ENCODE data around the gene LIFR. TPM values are rescaled to one million over a fixed set of nuclear protein-coding genes. Genes with fewer than 3 reads are reported as not detected.
A peak's percentile ranks its signal among the peaks of the same experiment; 100 is the strongest.

LIFR gene
- polyA plus RNA-seq, 1 donor (not counting 4 experiments of a cell fraction or from before 2014, with no cell fraction given), result 1.1 TPM

DNA sequence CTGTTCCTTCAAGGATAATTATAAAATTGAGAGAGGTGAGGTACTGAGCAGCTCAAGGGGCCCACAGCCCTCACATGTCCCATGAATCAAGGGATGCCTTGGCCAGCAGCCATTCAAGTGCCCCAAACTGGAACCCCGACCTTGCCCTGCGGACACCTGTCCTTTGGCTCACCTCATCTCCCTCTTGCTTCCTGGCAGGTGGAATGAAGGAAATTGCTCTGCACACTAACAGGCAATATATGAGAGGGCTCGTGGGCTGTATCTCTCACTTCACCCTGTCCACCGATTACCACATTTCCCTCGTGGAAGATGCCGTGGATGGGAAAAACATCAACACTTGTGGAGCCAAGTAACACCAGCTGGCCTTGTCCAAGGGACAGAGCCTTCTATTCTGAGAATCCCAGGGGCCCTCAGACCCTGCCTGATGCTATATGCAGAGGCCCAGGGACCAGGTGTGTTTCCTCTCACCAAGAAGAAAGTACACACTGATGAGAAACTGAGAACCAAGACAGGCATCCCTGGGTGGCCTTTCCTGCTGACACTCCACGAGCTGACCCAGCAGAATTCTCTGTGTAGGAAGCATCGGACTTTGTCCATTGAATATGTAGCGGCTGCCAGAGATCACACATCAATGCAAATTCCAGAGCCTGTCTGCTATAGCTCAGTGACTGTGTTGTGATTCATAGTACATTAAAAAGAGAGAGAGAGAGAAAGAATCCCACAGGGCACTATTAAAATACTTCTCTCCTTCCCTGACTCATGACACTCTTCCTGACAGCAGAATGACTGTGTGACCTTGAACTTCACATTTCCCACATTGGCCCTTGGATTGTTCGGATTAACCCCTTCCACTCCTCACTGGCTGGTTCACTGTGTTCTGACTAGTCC is 92.6 kb downstream of the LIFR start:
- Histone ChIP-seq H3K4me1 (ENCODE audit: control insufficient read depth, extremely low read depth, insufficient read depth, low read length) (peaks cover 30% of the 10 kb centered on the region), H3K27me3 (ENCODE audit: control insufficient read depth, extremely low read depth, insufficient read depth, low read length) (no peaks in the 10 kb centered on the region), H3K9me3 (ENCODE audit: control insufficient read depth, low read depth, low read length) (no peaks in the 10 kb centered on the region), H4K20me1 (ENCODE audit: control insufficient read depth, extremely low read depth, insufficient read depth, low read length) (no peaks in the 10 kb centered on the region), H2AFZ (ENCODE audit: control insufficient read depth, low read length) (no peak overlapping the region), H3K36me3 (ENCODE audit: control insufficient read depth in 2 of 2, extremely low read depth in 1 of 2, insufficient read depth in 2 of 2, low read length in 2 of 2) (no peaks in the 10 kb centered on the region), H3K9me1 (ENCODE audit: control insufficient read depth, extremely low read depth, insufficient read depth, low read length) (no peaks in the 10 kb centered on the region), H3K79me2 (ENCODE audit: control insufficient read depth, insufficient read depth, low read length) (no peaks in the 10 kb centered on the region), H3K9ac (ENCODE audit: control insufficient read depth, extremely low read depth, insufficient read depth, low read length) (peak overlapping the region; percentile 10), H3K4me2 (ENCODE audit: control insufficient read depth, extremely low read depth, insufficient read depth, low read depth, low read length) (peak overlapping the region; percentile 51), H3K27ac (ENCODE audit: control insufficient read depth, insufficient read depth, low read length) (no peak overlapping the region), H3K4me3 (ENCODE audit: control insufficient read depth in 2 of 3, extremely low read depth in 1 of 3, insufficient read depth in 2 of 3, low read depth in 1 of 3, low read length in 3 of 3) (peak overlapping the region in 1 of 3 experiments; percentile 9)
- no peak for TF ChIP-seq EZH2 (IDR thresholded peaks at IDR 0.05; ENCODE audit: low read length)
- TF ChIP-seq, protein P1, sequence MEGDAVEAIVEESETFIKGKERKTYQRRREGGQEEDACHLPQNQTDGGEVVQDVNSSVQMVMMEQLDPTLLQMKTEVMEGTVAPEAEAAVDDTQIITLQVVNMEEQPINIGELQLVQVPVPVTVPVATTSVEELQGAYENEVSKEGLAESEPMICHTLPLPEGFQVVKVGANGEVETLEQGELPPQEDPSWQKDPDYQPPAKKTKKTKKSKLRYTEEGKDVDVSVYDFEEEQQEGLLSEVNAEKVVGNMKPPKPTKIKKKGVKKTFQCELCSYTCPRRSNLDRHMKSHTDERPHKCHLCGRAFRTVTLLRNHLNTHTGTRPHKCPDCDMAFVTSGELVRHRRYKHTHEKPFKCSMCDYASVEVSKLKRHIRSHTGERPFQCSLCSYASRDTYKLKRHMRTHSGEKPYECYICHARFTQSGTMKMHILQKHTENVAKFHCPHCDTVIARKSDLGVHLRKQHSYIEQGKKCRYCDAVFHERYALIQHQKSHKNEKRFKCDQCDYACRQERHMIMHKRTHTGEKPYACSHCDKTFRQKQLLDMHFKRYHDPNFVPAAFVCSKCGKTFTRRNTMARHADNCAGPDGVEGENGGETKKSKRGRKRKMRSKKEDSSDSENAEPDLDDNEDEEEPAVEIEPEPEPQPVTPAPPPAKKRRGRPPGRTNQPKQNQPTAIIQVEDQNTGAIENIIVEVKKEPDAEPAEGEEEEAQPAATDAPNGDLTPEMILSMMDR (optimal IDR thresholded peaks at IDR 0.05 in 1 of 3, IDR thresholded peaks at IDR 0.05 in 1 of 3, conservative IDR thresholded peaks at IDR 0.05 in 1 of 3; ENCODE audit: extremely low read depth in 1 of 3, insufficient read depth in 2 of 3, low read length in 3 of 3), result no peak
- dilution Hi-C loops (cut with MboI; ENCODE audit: extremely low pct_ligation_motif_present, low sequenced_read_pairs), result no loop called here
- DNase-seq (ENCODE audit: low read depth, low spot score) (no peak), FAIRE-seq (peak; percentile 73)

DNA sequence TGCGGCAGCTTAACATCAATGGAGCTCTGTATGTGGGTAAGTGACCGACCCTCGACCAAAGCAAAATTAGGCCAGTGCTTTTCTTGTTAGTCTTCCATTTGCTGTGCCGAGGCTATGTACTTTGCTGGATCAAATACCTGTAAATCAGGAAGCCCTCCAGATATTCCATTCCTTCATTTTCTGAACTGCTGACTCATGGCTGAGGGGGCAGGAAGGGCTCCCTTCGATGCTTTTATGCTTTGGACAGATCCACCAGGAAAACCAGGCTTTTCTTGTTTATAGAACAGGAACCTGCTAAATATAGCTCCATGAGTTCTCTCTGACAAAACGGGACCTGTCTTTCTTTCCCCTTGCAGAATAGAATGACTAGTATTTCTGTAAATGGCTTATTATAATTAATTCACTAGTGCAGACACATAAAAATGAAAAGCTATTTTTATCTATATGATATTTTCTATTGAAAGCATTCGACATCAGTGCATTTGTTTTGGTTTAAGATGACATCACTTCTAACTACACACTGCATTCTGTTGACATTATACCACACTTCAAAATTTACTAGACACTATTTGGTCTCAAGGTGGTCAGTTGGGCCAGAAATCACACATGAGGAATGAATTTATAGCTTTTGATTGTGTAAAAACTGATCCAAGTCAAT is 93.3 kb downstream of the LIFR start:
- no peaks in the 10 kb centered on the region for H3K9me1 ChIP-seq (ENCODE audit: control insufficient read depth, extremely low read depth, insufficient read depth, low read length)
- no peak overlapping the region for H3K27ac ChIP-seq (ENCODE audit: control insufficient read depth, insufficient read depth, low read length)
- no peak for TF ChIP-seq EZH2 (IDR thresholded peaks at IDR 0.05; ENCODE audit: low read length)
- TF ChIP-seq, protein P1 (optimal IDR thresholded peaks at IDR 0.05 in 1 of 3, IDR thresholded peaks at IDR 0.05 in 1 of 3, conservative IDR thresholded peaks at IDR 0.05 in 1 of 3; ENCODE audit: extremely low read depth in 1 of 3, insufficient read depth in 2 of 3, low read length in 3 of 3), result no peak
- no peak overlapping the region for H3K9ac ChIP-seq (ENCODE audit: control insufficient read depth, extremely low read depth, insufficient read depth, low read length)
- DNase-seq (ENCODE audit: low read depth, low spot score) (no peak), FAIRE-seq (no peak)
- H3K36me3 ChIP-seq (ENCODE audit: control insufficient read depth in 2 of 2, extremely low read depth in 1 of 2, insufficient read depth in 2 of 2, low read length in 2 of 2), result no peaks in the 10 kb centered on the region
- no peak overlapping the region for H3K4me3 ChIP-seq (ENCODE audit: control insufficient read depth in 2 of 3, extremely low read depth in 1 of 3, insufficient read depth in 2 of 3, low read depth in 1 of 3, low read length in 3 of 3)
- H3K4me2 ChIP-seq (ENCODE audit: control insufficient read depth, extremely low read depth, insufficient read depth, low read depth, low read length), result peak overlapping the region; percentile 51
- dilution Hi-C loops (cut with MboI; ENCODE audit: extremely low pct_ligation_motif_present, low sequenced_read_pairs), result no loop called here
- H2AFZ ChIP-seq (ENCODE audit: control insufficient read depth, low read length), result no peak overlapping the region
- H3K4me1 ChIP-seq (ENCODE audit: control insufficient read depth, extremely low read depth, insufficient read depth, low read length), result peaks cover 24% of the 10 kb centered on the region
- H4K20me1 ChIP-seq (ENCODE audit: control insufficient read depth, extremely low read depth, insufficient read depth, low read length), result no peaks in the 10 kb centered on the region
- H3K79me2 ChIP-seq (ENCODE audit: control insufficient read depth, insufficient read depth, low read length), result no peaks in the 10 kb centered on the region
- H3K9me3 ChIP-seq (ENCODE audit: control insufficient read depth, low read depth, low read length), result no peaks in the 10 kb centered on the region
- H3K27me3 ChIP-seq (ENCODE audit: control insufficient read depth, extremely low read depth, insufficient read depth, low read length), result no peaks in the 10 kb centered on the region
